Dermis microvascular lymphatic vessel endothelial cell (primary cell): ENCODE measurements around the gene ALDH1A2. TPM values are rescaled to one million over a fixed set of nuclear protein-coding genes. Genes with fewer than 3 reads are reported as not detected.
A peak's percentile ranks its signal among the peaks of the same experiment; 100 is the strongest.
"Not testable (repeated sequence)": the region's sequence is repeated elsewhere in the genome, so short reads cannot be mapped to it uniquely, and the experiment has no call there.

ENCODE experiments used
- DNase-seq, 2 donors: peaks; one replicate each; pipeline versions ENCODE4 v3.0.0 to v3.0.0-alpha.2; 2010; ENCODE audit warnings: low read depth in 2 of 2
- total RNA-seq: library from RNA; depleted of rRNA; stranded (reverse); fragments of >200 nt; gene quantifications from 2 replicates; pipeline ENCODE4 v1.2.1, GENCODE V29; 2014

Gene ALDH1A2
- total RNA-seq, result 33.5 and 57.0 TPM in 2 replicates

DNA sequence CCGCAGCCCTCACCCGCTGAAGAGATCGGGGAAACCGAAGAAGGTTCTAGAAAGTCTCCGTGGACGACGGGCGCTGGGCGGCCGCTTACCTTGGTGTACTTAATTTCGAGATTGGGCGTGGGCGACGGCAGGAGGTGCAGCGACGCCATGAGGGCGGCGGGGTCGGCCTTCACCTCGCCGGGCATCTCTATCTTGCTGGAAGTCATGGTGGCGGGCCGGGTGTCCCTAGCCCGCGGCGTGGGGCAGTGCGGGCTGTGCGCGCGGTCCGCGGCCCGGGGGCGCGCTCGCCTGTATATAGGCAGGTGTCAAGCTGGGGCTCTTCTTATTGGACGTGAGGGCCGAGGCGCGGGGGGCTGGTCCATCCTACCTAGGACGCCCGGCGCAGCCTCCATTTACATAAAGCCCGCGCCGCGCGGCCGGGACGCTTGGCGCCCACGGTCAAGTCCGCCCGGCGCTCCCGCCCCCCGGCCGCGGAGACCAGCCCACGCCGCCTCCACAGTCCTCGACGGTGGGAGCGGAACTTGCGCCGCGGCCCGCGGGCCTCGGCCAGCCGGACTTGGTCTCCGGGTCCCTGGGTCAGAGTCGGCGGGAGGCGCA, at the start of gene ALDH1A2:
TSS of gene ALDH1A2 (minus strand) at position 267 of the 597 bp plus-strand sequence. CDS start at position 206, 61 bp downstream.
- peak in 1 of 2 donors; percentile 2 for DNase-seq

DNA sequence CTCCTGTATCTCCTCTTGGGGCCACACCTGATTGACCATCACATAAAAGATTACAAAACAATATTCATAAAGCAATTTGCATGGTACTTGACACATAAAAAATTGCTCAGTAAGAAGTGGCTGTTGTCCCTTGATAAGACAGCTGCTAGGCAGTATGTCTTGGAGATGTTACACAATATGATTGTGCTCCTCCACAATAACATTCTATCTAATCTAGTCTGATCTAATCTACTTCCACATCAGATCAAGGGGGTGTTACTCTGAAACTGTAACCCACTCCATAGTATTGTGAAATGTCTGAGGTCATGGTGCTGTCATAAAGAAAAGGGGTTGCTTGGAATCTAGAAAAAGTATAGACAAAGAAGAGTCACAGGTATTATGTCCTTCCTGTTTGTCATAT, 49.3 kb upstream of the ALDH1A2 start:
- DNase-seq, result no peak

DNA sequence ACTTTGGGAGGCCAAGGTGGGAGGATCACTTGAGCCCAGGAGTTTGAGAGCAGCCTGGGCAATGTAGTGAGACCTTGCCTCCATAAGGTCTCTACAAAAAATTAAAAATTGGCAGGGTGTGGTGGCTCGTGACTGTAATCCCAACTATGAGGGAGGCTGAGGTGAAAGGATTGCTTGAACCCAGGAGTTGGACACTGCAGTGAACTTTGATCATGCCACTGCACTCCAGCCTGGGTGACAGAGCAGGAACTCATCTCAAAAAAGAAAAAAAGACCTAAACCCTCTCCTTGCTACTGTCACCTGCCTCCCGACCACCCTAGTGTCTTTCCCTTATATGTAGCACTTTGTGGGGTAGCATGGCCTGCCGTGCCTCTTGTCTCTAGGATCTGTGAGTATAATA, 48.9 kb upstream of the ALDH1A2 start:
- no peak for DNase-seq

DNA sequence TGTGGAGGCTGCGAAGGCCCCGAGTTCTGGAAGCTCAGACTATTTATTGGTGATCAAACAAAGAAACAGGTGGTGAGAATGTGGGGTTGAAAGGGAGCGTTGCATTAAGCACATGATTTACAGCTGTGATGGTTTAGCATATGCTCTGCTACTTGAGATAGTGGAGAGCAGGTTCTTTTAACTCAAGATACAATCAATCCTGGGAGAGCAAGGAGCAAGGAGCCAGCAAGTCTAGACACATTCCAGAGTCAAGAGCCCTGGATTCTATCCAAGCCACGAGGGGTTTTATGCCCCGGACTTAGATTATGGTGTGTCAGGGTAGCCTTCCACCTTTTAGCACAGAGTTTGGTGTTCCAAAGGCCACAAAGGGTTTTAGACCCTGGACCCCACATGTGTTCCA, 47.8 kb upstream of the ALDH1A2 start:
- DNase-seq, result not testable (repeated sequence)

DNA sequence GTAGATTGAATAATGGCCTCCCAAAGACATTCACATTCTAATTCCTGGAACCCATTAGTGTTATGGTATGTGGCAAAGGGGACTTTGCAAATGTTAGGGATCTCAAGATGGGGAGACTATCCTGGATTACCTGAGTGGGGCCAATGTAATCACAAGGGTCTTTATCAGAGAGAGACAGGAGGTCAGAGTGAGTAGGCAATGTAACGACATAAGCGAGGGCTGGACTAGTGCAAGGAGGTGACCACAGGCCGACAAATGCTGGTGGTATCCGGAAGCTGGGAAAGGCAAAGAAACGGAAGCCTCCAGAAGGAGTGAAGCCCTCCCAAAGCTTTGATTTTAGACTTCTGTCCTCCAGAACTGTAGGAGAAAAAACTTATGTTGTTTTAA, 46.2 kb upstream of the ALDH1A2 start:
- DNase-seq, result no peak

DNA sequence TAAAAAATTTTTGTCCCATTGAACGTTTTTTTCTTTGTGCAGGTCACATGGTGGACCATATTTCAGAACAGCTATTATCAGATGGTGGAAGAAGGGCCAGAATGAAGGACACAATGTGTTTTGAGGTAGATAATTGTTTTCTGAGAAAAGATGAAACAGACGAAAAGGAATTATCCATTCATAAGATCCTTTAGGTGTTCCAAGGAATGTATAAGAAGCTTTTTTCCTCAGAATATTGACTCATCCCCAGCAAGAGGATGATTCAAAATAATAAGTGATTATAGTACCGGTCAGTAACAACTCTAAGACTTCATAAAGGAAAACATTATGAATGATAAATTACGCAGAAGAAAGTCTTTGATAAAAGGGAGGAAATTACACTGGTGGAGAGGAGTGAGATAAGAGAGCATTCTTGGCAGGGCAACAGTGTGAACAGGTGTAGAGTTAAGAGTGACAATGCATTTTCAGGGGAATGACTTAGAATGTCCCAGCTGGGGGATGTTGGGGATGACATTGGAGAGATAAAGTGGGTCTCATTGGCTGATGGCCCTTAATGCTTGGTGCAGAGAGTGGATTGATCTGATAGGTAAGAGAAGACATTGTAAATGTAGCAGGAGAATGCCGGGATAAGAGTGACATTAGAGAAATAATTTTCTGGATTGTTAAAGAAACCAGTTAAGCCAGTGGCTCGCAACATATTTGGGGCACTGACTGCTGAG, 45.6 kb upstream of the ALDH1A2 start:
- no peak for DNase-seq

DNA sequence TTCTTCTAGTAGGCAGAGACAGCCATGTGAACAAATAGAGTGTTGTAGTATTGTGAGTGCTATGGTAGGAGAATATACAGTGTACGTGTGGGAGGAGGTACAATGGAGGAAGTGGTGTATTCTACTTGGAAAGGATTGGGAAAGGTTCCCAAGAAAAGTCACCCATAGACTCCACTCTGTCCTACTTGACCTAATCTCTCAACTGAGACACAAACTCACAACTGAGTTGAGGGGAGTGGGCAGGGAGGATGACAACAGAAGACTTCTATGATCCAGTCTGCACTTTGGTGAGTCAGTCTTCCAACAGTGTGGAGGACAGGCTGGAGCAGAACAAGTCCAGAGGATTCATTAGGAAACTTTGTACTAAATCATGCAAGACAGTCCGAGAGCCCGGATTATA, 43.9 kb upstream of the ALDH1A2 start:
- DNase-seq, result no peak

DNA sequence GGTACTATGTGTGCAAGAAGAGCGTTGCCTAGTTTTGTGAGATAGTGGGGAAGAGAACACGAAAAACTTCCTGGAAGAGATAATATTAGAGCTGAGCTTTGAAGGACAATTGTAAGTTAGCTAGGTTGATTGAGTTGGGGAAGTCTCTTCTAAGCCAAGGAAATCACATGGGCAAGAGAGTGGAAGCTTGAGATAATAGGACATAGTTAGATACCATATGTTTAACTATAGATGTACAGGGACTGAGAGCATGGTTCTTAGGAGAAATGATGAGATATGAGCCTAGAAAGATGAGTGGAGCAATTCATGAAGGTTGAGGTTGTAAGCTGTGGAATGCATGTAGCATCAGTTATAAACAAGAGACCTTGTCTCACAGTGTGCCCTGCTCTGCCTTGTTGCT, 42.6 kb upstream of the ALDH1A2 start:
- no peak for DNase-seq

DNA sequence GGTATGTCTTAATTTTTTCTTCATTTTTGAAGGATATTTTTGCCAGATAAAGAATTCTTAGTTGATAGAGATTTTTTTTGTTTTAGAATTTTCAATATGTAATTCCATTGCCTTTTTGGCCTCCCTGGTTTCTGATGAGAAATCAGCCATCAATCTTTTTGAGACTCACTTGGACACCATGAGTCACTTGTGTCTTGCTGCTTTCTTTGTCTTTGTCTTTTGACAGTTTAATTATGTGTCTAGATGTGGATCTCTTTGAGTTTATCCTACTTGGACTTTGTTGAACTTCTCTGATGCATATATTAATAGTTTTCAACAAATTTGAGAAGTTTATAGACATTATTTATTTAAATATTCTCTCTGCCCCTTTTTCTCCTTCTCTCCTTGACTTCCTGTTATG, 38.0 kb upstream of the ALDH1A2 start:
- no peak for DNase-seq

DNA sequence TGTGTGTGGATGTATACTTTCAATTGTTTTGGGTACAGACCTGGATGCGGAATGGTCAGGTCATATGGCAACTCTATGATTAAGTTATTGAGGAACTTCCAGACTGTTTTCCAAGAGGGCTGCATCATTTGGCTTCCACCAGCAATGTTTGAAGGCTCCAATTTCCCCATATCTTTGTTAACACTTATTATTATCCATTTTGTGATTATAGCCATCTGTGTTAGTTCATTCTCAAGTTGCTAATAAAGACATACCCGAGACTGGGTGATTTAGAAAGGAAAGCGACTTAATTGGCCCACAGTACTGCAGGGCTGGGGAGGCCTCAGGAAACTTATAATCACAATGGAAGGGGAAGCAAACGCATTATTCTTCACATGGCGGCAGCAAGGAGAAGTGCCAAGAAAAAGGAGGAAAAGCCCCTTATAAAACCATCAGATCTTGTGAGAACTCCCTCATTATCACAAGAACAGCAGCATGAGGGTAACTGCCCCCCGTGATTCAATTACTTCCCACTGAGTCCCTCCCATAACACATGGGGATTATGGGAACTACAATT, 31.1 kb upstream of the ALDH1A2 start:
- no peak for DNase-seq

DNA sequence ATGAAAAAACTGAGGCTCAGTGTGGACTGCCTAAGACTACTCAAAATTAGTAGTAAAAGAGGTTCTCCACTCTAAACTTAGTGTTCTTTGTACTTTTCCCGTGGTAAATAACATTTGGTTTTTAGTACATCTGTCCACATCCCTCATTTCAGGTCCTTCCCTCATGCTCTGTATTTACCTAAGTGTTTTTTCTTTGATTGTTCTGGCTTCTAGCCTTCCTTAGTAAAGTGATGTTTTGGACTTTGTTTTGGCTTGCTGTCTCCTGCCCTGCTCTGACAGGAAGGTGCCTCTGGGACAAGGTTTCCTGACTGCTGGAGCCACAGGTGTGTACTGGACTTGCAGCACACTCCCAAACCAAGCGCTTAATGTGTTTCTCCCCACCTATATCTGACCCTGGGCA, 29.9 kb upstream of the ALDH1A2 start:
- DNase-seq, result no peak

DNA sequence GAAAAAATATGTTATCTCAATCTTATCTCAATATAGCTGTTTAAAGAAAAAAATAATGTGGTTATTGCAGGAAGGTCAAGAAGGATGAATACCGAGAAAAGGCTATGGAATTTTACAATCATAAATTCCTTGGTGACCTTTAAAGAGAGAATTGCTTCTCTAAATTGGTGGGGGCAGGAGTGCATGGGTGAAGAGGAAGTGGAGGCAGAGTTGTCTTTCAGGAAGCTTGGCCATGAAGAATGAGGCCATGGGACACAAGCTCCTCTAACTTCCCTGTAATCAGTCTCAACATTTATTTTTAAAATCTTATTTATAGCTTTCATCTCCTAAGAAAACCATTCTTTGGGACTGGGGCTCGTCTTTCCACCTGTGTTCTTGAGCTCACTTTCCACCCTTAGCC, 22.4 kb upstream of the ALDH1A2 start:
- no peak for DNase-seq

DNA sequence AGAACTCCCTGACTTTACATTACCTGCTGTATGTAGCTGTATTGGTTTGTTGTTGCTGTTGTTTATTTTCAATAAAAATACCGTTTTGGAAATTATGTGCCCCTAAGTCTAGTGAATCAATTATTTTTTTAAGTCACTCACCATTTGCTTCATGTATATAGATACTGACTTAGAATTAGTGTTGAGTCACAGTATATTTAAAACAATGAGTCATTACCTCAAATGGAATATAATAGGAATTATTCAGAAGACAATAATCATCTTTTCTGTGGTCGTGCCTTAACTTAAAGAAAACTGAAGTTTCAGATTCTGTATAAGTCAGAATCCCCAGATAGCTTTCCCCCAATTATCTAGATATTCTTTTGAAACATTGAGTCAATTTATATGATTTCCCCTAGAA, 21.0 kb upstream of the ALDH1A2 start:
- DNase-seq, result no peak

DNA sequence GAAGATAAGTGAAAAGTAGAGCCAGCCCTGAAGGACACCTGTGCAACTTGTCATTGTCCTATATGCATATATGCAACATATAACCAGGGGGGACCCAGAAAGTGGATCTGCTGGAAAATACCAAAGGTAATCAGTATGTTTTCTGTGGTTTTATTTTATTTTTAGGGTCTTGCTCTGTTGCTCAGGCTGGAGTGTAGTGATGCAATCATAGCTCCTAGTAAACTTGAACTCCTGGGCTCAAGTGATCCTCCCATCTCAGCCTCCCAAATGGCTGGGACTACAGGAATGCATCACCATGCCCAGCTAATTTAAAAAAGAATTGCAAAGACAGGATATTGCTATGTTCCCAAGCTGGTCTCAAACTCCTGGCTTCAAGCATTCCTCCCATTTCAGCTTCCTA, 18.0 kb upstream of the ALDH1A2 start:
- DNase-seq, result no peak

DNA sequence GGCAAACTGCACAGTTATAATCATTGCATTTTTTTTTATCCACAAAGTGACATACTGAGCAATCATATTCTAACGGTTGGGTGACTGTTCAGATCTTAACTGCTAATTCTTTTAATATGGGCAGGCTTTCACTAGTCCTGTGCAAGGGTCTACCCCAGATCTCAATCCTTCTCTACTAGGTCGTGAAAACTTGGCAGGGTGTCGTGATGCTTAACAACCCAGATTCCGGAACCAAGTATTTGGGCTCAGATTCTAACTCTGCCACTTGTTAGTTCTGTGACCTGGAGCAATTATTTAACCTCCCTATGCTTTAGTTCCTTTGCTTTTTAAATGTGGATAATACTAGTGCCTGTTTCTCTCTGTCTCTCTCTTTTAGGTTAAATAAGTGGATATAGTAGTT, 16.4 kb upstream of the ALDH1A2 start:
- no peak for DNase-seq

DNA sequence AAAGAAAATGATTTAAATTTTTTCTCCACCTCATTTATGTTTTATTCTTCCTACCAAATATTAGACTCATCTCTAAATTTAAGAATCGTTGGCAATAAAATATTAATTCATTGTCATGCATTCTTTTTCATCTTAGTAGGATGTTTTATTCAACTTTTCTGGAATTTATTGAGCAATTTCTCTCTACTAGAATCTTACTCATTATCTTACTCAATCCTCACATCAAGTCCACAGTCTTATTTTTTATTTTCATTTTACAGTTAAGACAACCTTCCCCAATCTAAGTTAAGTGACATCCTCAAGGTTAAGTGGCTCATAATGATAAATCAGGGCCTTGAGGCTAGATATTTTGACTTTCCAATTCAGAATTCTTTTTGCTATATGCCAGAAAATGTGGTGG, 15.9 kb upstream of the ALDH1A2 start:
- no peak for DNase-seq

DNA sequence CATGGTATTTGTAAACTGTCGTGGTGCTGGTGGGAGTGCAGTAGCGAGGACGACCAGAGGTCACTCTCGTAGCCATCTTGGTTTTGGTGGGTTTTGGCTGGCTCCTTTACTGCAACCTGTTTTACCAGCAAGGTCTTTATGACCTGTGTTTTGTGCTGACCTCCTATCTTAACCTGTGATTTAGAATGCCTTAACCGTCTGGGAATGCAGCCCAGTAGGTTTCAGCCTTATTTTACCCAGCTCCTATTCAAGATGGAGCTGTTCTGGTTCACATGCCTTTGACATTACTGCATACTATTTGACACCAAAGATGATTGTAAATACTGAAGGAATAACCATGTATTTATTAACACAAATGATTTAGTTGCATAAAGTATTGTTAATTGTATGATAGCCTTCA, 15.4 kb upstream of the ALDH1A2 start:
- DNase-seq, result not testable (repeated sequence)

DNA sequence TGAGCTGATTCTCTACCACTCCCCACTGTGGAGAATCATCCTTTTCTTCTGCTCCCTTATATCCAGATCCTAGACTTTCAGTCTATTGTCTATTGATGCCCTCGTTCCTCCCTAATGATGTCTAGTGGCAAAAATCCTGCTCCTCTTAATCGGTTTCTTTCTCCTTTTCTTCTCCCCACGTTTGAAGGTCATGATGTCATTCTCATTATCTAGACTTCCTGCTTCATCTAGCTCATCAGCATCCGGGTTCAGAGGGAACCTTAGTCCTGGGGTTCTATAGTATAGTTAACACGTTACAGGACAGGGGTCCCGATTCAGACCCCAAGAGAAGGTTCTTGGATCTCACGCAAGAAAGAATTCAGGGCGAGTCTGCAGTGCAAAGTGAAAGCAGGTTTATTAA, 14.9 kb upstream of the ALDH1A2 start:
- no peak for DNase-seq

DNA sequence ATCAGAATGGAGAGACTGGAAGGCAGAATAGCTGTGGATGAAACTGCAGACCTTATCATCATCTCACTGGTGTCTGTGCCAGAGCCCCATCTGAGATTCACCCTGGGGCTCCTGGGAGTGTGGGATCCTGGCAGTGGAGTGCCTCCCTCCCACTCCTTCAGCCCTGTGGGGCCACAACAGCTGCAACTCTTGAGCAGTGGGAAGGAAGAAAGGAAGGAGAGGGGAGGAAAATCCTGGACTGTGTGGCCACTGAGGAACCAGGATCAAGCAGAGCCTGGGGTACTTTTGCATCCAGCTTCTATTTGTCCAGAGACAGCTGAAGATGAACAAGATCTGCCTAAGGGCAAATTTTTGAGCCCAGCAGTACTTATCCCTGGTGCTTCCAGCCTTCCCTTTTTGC, 13.1 kb upstream of the ALDH1A2 start:
- DNase-seq, result no peak

DNA sequence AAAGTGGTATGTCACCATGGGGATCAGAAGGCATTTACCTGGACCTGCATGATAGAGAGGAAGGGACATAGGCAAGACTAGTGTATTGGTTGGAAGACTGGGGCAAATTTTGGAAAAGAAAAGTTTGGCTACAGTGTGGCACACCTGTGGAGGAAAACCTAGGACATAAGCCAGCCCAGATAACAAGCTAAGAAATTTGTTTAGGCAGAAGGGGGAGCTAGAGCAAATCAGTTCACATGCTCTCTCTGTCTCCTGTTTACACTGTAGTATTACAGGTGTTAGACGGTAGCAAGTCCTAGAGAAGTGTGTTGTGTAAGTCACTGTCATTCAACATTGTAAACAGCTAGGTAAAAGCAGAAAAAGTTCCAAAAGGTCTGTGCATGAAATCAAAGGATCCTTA, 11.9 kb upstream of the ALDH1A2 start:
- DNase-seq, result peak; percentile 24 to 40

DNA sequence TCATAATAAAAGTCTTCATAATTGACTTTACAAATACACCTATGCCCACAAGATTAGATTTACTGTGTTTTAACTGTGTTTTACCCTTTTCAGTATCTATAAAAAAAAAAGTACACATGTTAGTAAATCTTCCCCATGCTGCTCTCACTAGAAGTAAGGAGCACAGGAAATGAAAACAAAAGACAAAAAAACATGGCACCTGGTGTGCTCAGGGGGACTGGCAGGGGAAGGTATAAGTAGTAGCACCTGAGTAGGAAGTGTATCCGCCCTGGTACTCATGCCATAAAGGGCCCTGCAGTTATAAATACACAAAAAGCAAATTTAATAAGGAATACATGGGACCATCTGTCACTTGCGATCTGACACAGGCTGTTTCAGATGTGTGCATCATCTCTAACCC, 8.9 kb upstream of the ALDH1A2 start:
- no peak for DNase-seq

DNA sequence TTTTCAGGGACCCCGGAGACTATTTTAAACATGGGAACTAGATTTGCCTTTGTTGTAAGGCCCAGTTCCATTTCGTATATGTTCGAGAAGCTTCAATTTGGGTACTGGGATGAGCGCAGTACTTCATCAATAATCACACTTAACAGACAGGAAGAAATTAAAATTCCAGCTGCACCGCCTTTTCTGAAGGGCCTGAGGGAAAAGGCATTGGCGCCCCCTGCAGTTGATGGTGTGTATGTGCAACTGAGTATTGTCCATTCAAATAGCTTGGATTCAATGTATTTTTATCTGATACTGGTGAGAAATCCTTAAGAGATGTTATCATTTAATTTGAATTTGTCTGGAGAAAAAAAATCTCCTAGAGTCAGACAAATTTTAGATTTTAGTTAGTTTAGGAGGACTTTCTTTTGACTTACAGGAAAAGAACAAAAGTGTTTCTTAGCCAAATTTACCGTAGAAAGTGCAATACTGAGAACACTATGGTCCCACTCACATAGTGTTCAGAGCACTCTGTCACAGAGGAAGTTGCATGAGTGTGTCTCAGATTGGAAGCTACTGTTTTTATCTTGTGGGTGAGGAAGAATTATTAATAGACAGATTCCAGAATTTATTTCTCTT, 5.4 kb upstream of the ALDH1A2 start:
- peak; percentile 52 to 70 for DNase-seq

DNA sequence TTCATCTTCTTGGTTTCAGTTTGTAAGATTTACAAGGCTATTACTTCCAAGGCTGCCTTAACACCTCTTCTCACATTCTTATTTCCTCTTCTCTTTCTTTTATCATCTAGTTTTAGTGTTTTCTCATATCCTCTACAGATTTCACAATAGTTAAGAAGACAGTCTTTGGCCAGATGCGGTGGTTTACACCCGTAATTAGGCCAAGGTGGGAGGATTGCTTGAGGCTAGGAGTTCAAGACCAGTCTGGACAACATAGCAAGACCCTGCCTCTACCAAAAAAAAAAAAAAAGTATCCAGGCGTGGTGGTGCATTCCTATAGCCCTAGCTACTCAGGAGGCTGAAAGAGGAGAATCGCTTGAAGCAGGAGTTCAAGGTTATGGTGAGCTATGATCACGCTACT, 3.5 kb upstream of the ALDH1A2 start:
- no peak for DNase-seq
